ELR (cell line): ENCODE data around the gene SLC35G2.
"Not testable (repeated sequence)": the region's sequence is repeated elsewhere in the genome, so short reads cannot be mapped to it uniquely, and the experiment has no call there.

Experiments
- DNase-seq: peaks from one replicate; pipeline ENCODE4 v3.0.0-alpha.2; 2015; ENCODE audit warnings: low read depth

Gene SLC35G2

GRCh38 chr3:136885357-136886213 lies 66.7 kb downstream of the SLC35G2 start:
- no peak for DNase-seq

GRCh38 chr3:136889947-136890346 lies 71.0 kb downstream of the SLC35G2 start:
- DNase-seq: no peak

GRCh38 chr3:136891934-136892855 lies 73.3 kb downstream of the SLC35G2 start:
- DNase-seq: no peak

GRCh38 chr3:136893848-136894443 lies 75.0 kb downstream of the SLC35G2 start:
- DNase-seq: peak; percentile 88

GRCh38 chr3:136897171-136897570 lies 78.2 kb downstream of the SLC35G2 start:
- DNase-seq: not testable (repeated sequence)

GRCh38 chr3:136898549-136898948 lies 79.6 kb downstream of the SLC35G2 start:
- no peak for DNase-seq

GRCh38 chr3:136898954-136899353 lies 80.0 kb downstream of the SLC35G2 start:
- no peak for DNase-seq

GRCh38 chr3:136899622-136900158 lies 80.8 kb downstream of the SLC35G2 start:
- DNase-seq: no peak

GRCh38 chr3:136900694-136901093 lies 81.8 kb downstream of the SLC35G2 start:
- DNase-seq: not testable (repeated sequence)

- no peak for DNase-seq
Observed at GRCh38 chr3:136901391-136901790, 82.5 kb downstream of the SLC35G2 start.

- not testable (repeated sequence) for DNase-seq
Observed at GRCh38 chr3:136902530-136902929, 83.6 kb downstream of the SLC35G2 start.

- no peak for DNase-seq
Observed at GRCh38 chr3:136903899-136904298, 85.0 kb downstream of the SLC35G2 start.

GRCh38 chr3:136904746-136905145 lies 85.8 kb downstream of the SLC35G2 start:
- DNase-seq: no peak
